GM23248 (cell line): ENCODE data around the gene FGD2.

Experiments used
- EZH2 ChIP-seq: fragments of 200-600 bp; sonication (generic); IDR thresholded peaks from 2 replicates; pipeline ENCODE4 v1.6.1; 2018; ENCODE audit warnings: antibody characterized with exemption, mild to moderate bottlenecking; ENCODE audit not compliant: insufficient read depth, poor library complexity, severe bottlenecking
- EZH2phosphoT487 ChIP-seq: fragments of 200-600 bp; sonication (generic); IDR thresholded peaks from 2 replicates; pipeline ENCODE4 v1.6.1; 2018; ENCODE audit warnings: antibody characterized with exemption, moderate library complexity, mild to moderate bottlenecking, low read depth; ENCODE audit not compliant: insufficient read depth

DNA sequence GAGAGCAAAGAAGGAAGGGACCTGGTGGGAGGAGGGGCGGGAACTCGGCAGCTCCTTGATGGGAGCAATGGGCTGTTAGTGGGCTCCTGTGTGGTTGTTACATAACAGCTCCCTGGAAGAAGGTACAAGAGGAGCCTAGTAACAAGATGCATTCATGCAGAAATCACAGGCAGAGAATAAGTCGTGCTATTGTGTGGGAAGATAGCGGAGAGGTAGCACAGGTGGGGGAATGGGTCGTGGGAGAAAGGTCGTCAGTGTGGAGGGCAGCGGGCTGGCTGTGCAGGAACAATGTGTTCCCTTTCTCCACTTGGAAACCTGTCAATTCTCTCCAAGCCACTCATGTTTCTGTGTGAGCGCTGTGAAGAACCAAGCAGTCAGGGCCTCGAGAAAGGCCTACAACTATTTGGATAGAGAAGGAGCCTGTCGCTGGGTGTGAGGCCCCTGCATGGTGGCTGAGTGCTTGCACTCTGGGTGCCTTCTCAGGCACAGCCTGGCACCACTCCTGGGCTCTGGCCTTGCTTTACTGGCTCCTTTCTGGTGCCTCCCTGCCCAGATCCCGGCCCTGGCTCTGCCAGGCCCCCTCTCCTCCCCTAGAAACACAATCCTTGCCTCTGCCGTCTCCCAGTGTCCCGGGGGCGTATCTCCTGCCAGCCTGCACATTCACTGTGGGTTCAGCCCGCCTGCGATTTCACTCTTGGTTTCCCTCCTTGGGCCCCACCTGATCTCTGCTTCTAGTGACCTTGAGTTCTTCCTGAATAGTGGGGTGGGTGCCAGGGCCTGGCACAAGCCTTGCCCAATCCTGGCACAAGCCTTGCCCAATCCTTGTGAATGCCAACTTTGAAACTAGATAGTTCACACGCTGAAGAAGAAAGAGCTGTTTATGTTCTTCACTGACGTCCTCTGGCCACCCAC, 7.4 kb upstream of the FGD2 start:
- TF ChIP-seq EZH2, result no peak
- no peak for TF ChIP-seq EZH2phosphoT487
